Keratinocyte (primary cell): ENCODE measurements around the gene CNTLN. TPM values are rescaled to one million over a fixed set of nuclear protein-coding genes. Genes with fewer than 3 reads are reported as not detected.

Experiments
- DNase-seq: peaks from one replicate; pipeline ENCODE4 v3.0.0-alpha.2; 2011; ENCODE audit warnings: low read depth, missing footprints, low spot score
- FAIRE-seq: peaks from 2 replicates; lab custom pipeline; 2011; peaks lifted over from hg19 to GRCh38; lab: Jason Lieb, UNC
- H2AFZ ChIP-seq: 2 replicates; pipeline ENCODE4 v1.6.0; 2012; ENCODE audit warnings: low read length, control low read depth, inconsistent platforms; ENCODE audit not compliant: control insufficient read depth
- H3K27ac ChIP-seq: 2 replicates; pipeline ENCODE4 v1.5.1; 2011; ENCODE audit warnings: low read length; ENCODE audit not compliant: control insufficient read depth, insufficient read depth
- H3K27me3 ChIP-seq: 3 replicates; pipeline ENCODE4 v1.6.0; 2011; ENCODE audit warnings: low read length; ENCODE audit not compliant: control insufficient read depth, insufficient read depth; ENCODE audit errors: extremely low read depth
- H3K36me3 ChIP-seq, 2 experiments: 2 replicates in 1 of 2; 3 replicates in 1 of 2; pipeline ENCODE4 v1.5.1; 2011; ENCODE audit warnings: low read length in 2 of 2, mild to moderate bottlenecking in 1 of 2; ENCODE audit not compliant: control insufficient read depth in 2 of 2, insufficient read depth in 2 of 2; ENCODE audit errors: extremely low read depth in 1 of 2
- H3K4me1 ChIP-seq: 3 replicates; pipeline ENCODE4 v1.5.1; 2011; ENCODE audit warnings: low read length; ENCODE audit not compliant: control insufficient read depth, insufficient read depth; ENCODE audit errors: extremely low read depth
- H3K4me2 ChIP-seq: 3 replicates; pipeline ENCODE4 v1.6.0; 2011; ENCODE audit warnings: low read depth, low read length; ENCODE audit not compliant: control insufficient read depth, insufficient read depth; ENCODE audit errors: extremely low read depth
- H3K4me3 ChIP-seq, 3 experiments: fragments of 200-600 bp in 1 of 3; sonication (generic) in 1 of 3; 2 replicates in 2 of 3; 3 replicates in 1 of 3; pipeline ENCODE4 v1.5.1; 2011 to 2016; ENCODE audit warnings: low read length in 3 of 3, mild to moderate bottlenecking in 3 of 3, control low read depth in 2 of 3, inconsistent platforms in 1 of 3, low read depth in 1 of 3, mixed read lengths in 1 of 3, mixed run types in 1 of 3, moderate library complexity in 1 of 3; ENCODE audit not compliant: control insufficient read depth in 2 of 3, insufficient read depth in 2 of 3; ENCODE audit errors: extremely low read depth in 1 of 3
- H3K79me2 ChIP-seq: 2 replicates; pipeline ENCODE4 v1.6.0; 2012; ENCODE audit warnings: low read length; ENCODE audit not compliant: control insufficient read depth, insufficient read depth
- H3K9ac ChIP-seq: 3 replicates; pipeline ENCODE4 v1.6.0; 2011; ENCODE audit warnings: low read length; ENCODE audit not compliant: control insufficient read depth, insufficient read depth; ENCODE audit errors: extremely low read depth
- H3K9me1 ChIP-seq: 3 replicates; pipeline ENCODE4 v1.6.0; 2011; ENCODE audit warnings: low read length; ENCODE audit not compliant: control insufficient read depth, insufficient read depth; ENCODE audit errors: extremely low read depth
- H3K9me3 ChIP-seq: 2 replicates; pipeline ENCODE4 v1.5.1; 2012; ENCODE audit warnings: low read depth, low read length; ENCODE audit not compliant: control insufficient read depth
- H4K20me1 ChIP-seq: 3 replicates; pipeline ENCODE4 v1.6.0; 2011; ENCODE audit warnings: low read length; ENCODE audit not compliant: control insufficient read depth, insufficient read depth; ENCODE audit errors: extremely low read depth
- EZH2 ChIP-seq: IDR thresholded peaks from one replicate; pipeline ENCODE4 v1.6.1; 2012; ENCODE audit warnings: inconsistent platforms, mild to moderate bottlenecking, low read length, moderate library complexity
- dilution Hi-C: fragments of 300-500 bp; cut with MboI; formaldehyde crosslinking; loops from one replicate; pipeline ENCODE4 v1.7.0; 2020; ENCODE audit warnings: low sequenced_read_pairs; ENCODE audit not compliant: extremely low pct_ligation_motif_present
- polyA plus RNA-seq, 5 experiments: library from polyadenylated mRNA; depleted of rRNA in 3 of 5; stranded (reverse) in 3 of 5; stranded (forward) in 1 of 5; unstranded in 1 of 5; fragments of >200 nt; gene quantifications; 1 replicate in 1 of 5; 2 replicates in 3 of 5; 3 replicates in 1 of 5; pipeline versions ENCODE4 v1.2.1 to v1.2.3, GENCODE V29; 2011 to 2012; ENCODE audit warnings: missing spikeins in 2 of 5, low read depth in 1 of 5, low replicate concordance in 1 of 5
- TF ChIP-seq, protein P1 (sequence below), 3 experiments: IDR thresholded peaks in 1 of 3; conservative IDR thresholded peaks in 1 of 3; optimal IDR thresholded peaks in 1 of 3; 2 replicates in 2 of 3; 3 replicates in 1 of 3; pipeline versions ENCODE3 to v1.5.1; 2011; ENCODE audit warnings: low read length in 3 of 3, mild to moderate bottlenecking in 3 of 3, moderate library complexity in 2 of 3, control low read depth in 1 of 3, inconsistent platforms in 1 of 3; ENCODE audit not compliant: insufficient read depth in 2 of 3; ENCODE audit errors: extremely low read depth in 1 of 3

CNTLN gene
- polyA plus RNA-seq, 1 donor (not counting 4 experiments of a cell fraction or from before 2014, with no cell fraction given): 2.4 TPM

DNA sequence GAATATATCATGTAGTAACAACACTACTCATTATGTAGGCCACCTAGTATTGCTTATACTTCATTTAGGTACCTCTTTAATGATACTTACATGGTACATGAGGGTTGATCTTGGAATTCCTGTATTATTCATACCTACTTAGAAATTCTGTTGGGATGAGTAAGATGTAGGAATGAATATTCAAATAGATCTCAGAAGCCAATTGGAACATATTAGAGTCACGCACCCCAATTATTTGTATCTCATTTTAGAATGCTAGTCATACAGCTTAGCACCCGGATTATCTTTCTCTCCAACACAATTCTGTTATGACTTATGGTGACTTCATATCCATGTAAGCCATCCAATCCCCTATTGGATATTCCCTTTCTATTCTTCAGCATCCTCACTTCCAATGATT is 337.3 kb downstream of the CNTLN start:
- Histone ChIP-seq H3K4me2 (no peak overlapping the region), H3K36me3 (no peaks in the 10 kb centered on the region), H3K79me2 (no peaks in the 10 kb centered on the region), H3K27me3 (no peaks in the 10 kb centered on the region), H3K9me3 (no peaks in the 10 kb centered on the region), H3K27ac (no peak overlapping the region), H3K9ac (no peak overlapping the region), H3K9me1 (no peaks in the 10 kb centered on the region), H4K20me1 (no peaks in the 10 kb centered on the region), H3K4me3 (no peak overlapping the region), H2AFZ (no peak overlapping the region), H3K4me1 (no peaks in the 10 kb centered on the region)
- FAIRE-seq (no peak), DNase-seq (no peak)
- dilution Hi-C loops: loop anchor here (25.0 kb wide), 1 partner anchor 260 kb away; no protein-coding TSS in a partner anchor
- TF ChIP-seq, protein P1, sequence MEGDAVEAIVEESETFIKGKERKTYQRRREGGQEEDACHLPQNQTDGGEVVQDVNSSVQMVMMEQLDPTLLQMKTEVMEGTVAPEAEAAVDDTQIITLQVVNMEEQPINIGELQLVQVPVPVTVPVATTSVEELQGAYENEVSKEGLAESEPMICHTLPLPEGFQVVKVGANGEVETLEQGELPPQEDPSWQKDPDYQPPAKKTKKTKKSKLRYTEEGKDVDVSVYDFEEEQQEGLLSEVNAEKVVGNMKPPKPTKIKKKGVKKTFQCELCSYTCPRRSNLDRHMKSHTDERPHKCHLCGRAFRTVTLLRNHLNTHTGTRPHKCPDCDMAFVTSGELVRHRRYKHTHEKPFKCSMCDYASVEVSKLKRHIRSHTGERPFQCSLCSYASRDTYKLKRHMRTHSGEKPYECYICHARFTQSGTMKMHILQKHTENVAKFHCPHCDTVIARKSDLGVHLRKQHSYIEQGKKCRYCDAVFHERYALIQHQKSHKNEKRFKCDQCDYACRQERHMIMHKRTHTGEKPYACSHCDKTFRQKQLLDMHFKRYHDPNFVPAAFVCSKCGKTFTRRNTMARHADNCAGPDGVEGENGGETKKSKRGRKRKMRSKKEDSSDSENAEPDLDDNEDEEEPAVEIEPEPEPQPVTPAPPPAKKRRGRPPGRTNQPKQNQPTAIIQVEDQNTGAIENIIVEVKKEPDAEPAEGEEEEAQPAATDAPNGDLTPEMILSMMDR (optimal IDR thresholded peaks at IDR 0.05 in 1 of 3, IDR thresholded peaks at IDR 0.05 in 1 of 3, conservative IDR thresholded peaks at IDR 0.05 in 1 of 3; ENCODE audit: extremely low read depth in 1 of 3, insufficient read depth in 2 of 3, low read length in 3 of 3): no peak
- TF ChIP-seq EZH2: no peak

DNA sequence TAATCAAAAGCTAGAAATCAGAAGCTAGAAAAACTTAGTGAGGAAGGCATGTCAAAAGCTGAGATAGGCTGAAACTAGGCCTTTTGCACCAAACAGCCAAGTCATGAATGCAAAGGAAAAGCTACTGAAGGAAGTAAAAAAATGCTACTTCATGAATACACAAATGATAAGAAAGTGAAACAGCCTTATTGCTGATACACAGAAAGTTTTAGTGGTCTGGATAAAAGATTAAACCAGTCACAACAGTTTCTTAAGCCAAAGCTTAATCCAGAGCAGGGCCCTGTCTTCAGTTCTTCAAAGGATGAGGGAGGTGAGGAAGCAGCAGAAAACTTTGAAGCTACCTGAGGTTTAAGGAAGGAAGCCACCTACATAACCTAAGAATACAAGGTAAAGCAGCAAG is 341.6 kb downstream of the CNTLN start:
- Histone ChIP-seq H3K4me2 (no peak overlapping the region), H3K79me2 (no peaks in the 10 kb centered on the region), H3K9me3 (no peaks in the 10 kb centered on the region), H4K20me1 (no peaks in the 10 kb centered on the region), H3K9me1 (no peaks in the 10 kb centered on the region), H3K36me3 (no peaks in the 10 kb centered on the region), H3K27ac (no peak overlapping the region), H3K4me1 (no peaks in the 10 kb centered on the region), H2AFZ (no peak overlapping the region), H3K27me3 (no peaks in the 10 kb centered on the region), H3K4me3 (no peak overlapping the region), H3K9ac (no peak overlapping the region)
- dilution Hi-C loops: no loop called here
- DNase-seq (no peak), FAIRE-seq (no peak)
- TF ChIP-seq, protein P1 (optimal IDR thresholded peaks at IDR 0.05 in 1 of 3, IDR thresholded peaks at IDR 0.05 in 1 of 3, conservative IDR thresholded peaks at IDR 0.05 in 1 of 3; ENCODE audit: extremely low read depth in 1 of 3, insufficient read depth in 2 of 3, low read length in 3 of 3): no peak
- TF ChIP-seq EZH2: no peak
